H9 (cell line): Measurements from ENCODE around the gene PCARE. TPM values are rescaled to one million over a fixed set of nuclear protein-coding genes. Genes with fewer than 3 reads are reported as not detected.

Experiments used
- DNase-seq: peaks from one replicate; pipeline ENCODE4 v3.0.0-alpha.2; 2017
- H2AFZ ChIP-seq: one replicate; pipeline ENCODE4 v1.6.1; 2013; ENCODE audit warnings: mild to moderate bottlenecking, low read length, control low read depth, moderate library complexity
- H2AK5ac ChIP-seq: 2 replicates; pipeline ENCODE4 v1.6.1; 2013; ENCODE audit warnings: low read length, control low read depth, mixed read lengths; ENCODE audit not compliant: insufficient read length
- H2BK120ac ChIP-seq: one replicate; pipeline ENCODE4 v1.6.1; 2013; ENCODE audit warnings: low read depth, mild to moderate bottlenecking, low read length, control low read depth, inconsistent platforms; ENCODE audit not compliant: poor library complexity, severe bottlenecking
- H2BK12ac ChIP-seq: 2 replicates; pipeline ENCODE4 v1.6.1; 2013; ENCODE audit warnings: low read length, control low read depth, mixed read lengths, low read depth; ENCODE audit not compliant: insufficient read length
- H2BK15ac ChIP-seq: 2 replicates; pipeline ENCODE4 v1.6.1; 2013; ENCODE audit warnings: low read depth, low read length, control low read depth
- H2BK20ac ChIP-seq: one replicate; pipeline ENCODE4 v1.6.1; 2013; ENCODE audit warnings: low read depth, mild to moderate bottlenecking, low read length, control low read depth, inconsistent platforms; ENCODE audit not compliant: poor library complexity, severe bottlenecking
- H2BK5ac ChIP-seq: 2 replicates; pipeline ENCODE4 v1.6.1; 2013; ENCODE audit warnings: low read length, control low read depth, mixed read lengths; ENCODE audit not compliant: insufficient read length
- H3K14ac ChIP-seq: 2 replicates; pipeline ENCODE4 v1.6.1; 2013; ENCODE audit warnings: low read length, control low read depth; ENCODE audit not compliant: insufficient read depth
- H3K18ac ChIP-seq: 2 replicates; pipeline ENCODE4 v1.6.1; 2013; ENCODE audit warnings: low read depth, mild to moderate bottlenecking, mixed read lengths, low read length, control low read depth; ENCODE audit not compliant: insufficient read length
- H3K23ac ChIP-seq: 2 replicates; pipeline ENCODE4 v1.6.1; 2013; ENCODE audit warnings: low read length, control low read depth, mixed read lengths, low read depth; ENCODE audit not compliant: insufficient read length
- H3K23me2 ChIP-seq: 2 replicates; pipeline ENCODE4 v1.6.1; 2013; ENCODE audit warnings: low read depth, mild to moderate bottlenecking, mixed read lengths, low read length, control low read depth; ENCODE audit not compliant: insufficient read length, poor library complexity, severe bottlenecking
- H3K27ac ChIP-seq: 2 replicates; pipeline ENCODE4 v1.5.1; 2013; ENCODE audit warnings: low read length, control low read depth, mixed read lengths, low read depth; ENCODE audit not compliant: insufficient read length
- H3K27me3 ChIP-seq: 2 replicates; pipeline ENCODE4 v1.6.1; 2013; ENCODE audit warnings: low read length, control low read depth, inconsistent platforms; ENCODE audit not compliant: insufficient read depth
- H3K4ac ChIP-seq: 2 replicates; pipeline ENCODE4 v1.6.1; 2013; ENCODE audit warnings: low read depth, mild to moderate bottlenecking, control low read depth, inconsistent platforms, low read length, moderate library complexity
- H3K4me1 ChIP-seq: 2 replicates; pipeline ENCODE4 v1.6.1; 2013; ENCODE audit warnings: low read length, control low read depth, inconsistent platforms; ENCODE audit not compliant: insufficient read depth
- H3K4me2 ChIP-seq: 2 replicates; pipeline ENCODE4 v1.6.1; 2013; ENCODE audit warnings: low read length, control low read depth, mixed read lengths; ENCODE audit not compliant: insufficient read length, insufficient read depth
- H3K56ac ChIP-seq: 2 replicates; pipeline ENCODE4 v1.6.1; 2013; ENCODE audit warnings: low read depth, mild to moderate bottlenecking, mixed read lengths, low read length, control low read depth; ENCODE audit not compliant: insufficient read length
- H3K79me1 ChIP-seq: 2 replicates; pipeline ENCODE4 v1.6.1; 2013; ENCODE audit warnings: low read depth, mild to moderate bottlenecking, moderate library complexity, low read length, control low read depth, inconsistent platforms; ENCODE audit not compliant: insufficient read depth, poor library complexity, severe bottlenecking
- H3K79me2 ChIP-seq: 2 replicates; pipeline ENCODE4 v1.6.1; 2013; ENCODE audit warnings: low read length, control low read depth, inconsistent platforms; ENCODE audit not compliant: insufficient read depth
- H3K9ac ChIP-seq: 2 replicates; pipeline ENCODE4 v1.6.1; 2013; ENCODE audit warnings: low read length, control low read depth, mixed read lengths; ENCODE audit not compliant: insufficient read length; ENCODE audit errors: extremely low read depth
- H3K9me3 ChIP-seq: one replicate; pipeline ENCODE4 v1.6.1; 2013; ENCODE audit warnings: low read depth, low read length, inconsistent platforms; ENCODE audit not compliant: control insufficient read depth
- H3T11ph ChIP-seq: one replicate; pipeline ENCODE4 v1.6.1; 2013; ENCODE audit warnings: mild to moderate bottlenecking, low read length, control low read depth, inconsistent platforms
- H4K20me1 ChIP-seq: one replicate; pipeline ENCODE4 v1.6.1; 2013; ENCODE audit not compliant: control insufficient read depth, insufficient read length, insufficient read depth
- H4K5ac ChIP-seq: 2 replicates; pipeline ENCODE4 v1.6.1; 2013; ENCODE audit warnings: low read depth, mild to moderate bottlenecking, mixed read lengths, low read length, control low read depth; ENCODE audit not compliant: insufficient read length
- H4K8ac ChIP-seq: replicated peaks from 2 replicates; pipeline ENCODE4 v1.6.1; 2013; ENCODE audit warnings: low read length, control low read depth, mixed read lengths, low read depth; ENCODE audit not compliant: insufficient read length
- H4K91ac ChIP-seq: 2 replicates; pipeline ENCODE4 v1.6.1; 2013; ENCODE audit warnings: low read depth, mild to moderate bottlenecking, moderate library complexity, mixed read lengths, low read length, control low read depth; ENCODE audit not compliant: insufficient read length
- H3K27ac Mint-ChIP-seq, 3 experiments: 2 replicates in 2 of 3; 3 replicates in 1 of 3; pipeline ENCODE4 v1.8.0; 2020 to 2021; ENCODE audit warnings: mixed read lengths in 3 of 3, mild to moderate bottlenecking in 1 of 3, moderate library complexity in 1 of 3
- H3K27me3 Mint-ChIP-seq: 2 replicates; pipeline ENCODE4 v1.8.0; 2021; ENCODE audit warnings: low read depth, mild to moderate bottlenecking, moderate library complexity, mixed read lengths
- H3K36me3 Mint-ChIP-seq, 3 experiments: 2 replicates in 2 of 3; 3 replicates in 1 of 3; pipeline ENCODE4 v1.8.0; 2020 to 2021; ENCODE audit warnings: low read depth in 3 of 3, mixed read lengths in 3 of 3; ENCODE audit not compliant: insufficient read depth in 1 of 3
- H3K4me1 Mint-ChIP-seq, 2 experiments: 2 replicates each; pipeline ENCODE4 v1.8.0; 2020; ENCODE audit warnings: mixed read lengths in 2 of 2
- H3K4me3 Mint-ChIP-seq, 2 experiments: 2 replicates in 1 of 2; 3 replicates in 1 of 2; pipeline ENCODE4 v1.8.0; 2020 to 2021; ENCODE audit warnings: mild to moderate bottlenecking in 2 of 2, mixed read lengths in 2 of 2, moderate library complexity in 1 of 2
- H3K9me3 Mint-ChIP-seq, 2 experiments: 2 replicates in 1 of 2; 3 replicates in 1 of 2; pipeline ENCODE4 v1.8.0; 2020; ENCODE audit warnings: mild to moderate bottlenecking in 2 of 2, mixed read lengths in 2 of 2, moderate library complexity in 1 of 2
- WGBS: extraction: QIAGEN DNeasy Blood & Tissue Kit; methylation state at CpG from one replicate; pipeline ENCODE4 v1.1.7; 2013; ENCODE audit warnings: missing lambda C conversion rate, low lambda C conversion rate, mixed read lengths; ENCODE audit not compliant: insufficient read length; ENCODE audit errors: extremely low coverage; 5-methylcytosine and 5-hydroxymethylcytosine counted together
- total RNA-seq: library from RNA; stranded (reverse); gene quantifications from 2 replicates; pipeline ENCODE4 v1.2.1, GENCODE V29; 2021
- TF ChIP-seq, protein P1 (sequence below): fragments of 200-600 bp; sonication (generic); conservative IDR thresholded peaks from 3 replicates; pipeline ENCODE4 v1.8.0; 2021; ENCODE audit warnings: antibody characterized with exemption, mild to moderate bottlenecking

The PCARE gene
- total RNA-seq, 1 experiment from 2014 or later = not detected

DNA sequence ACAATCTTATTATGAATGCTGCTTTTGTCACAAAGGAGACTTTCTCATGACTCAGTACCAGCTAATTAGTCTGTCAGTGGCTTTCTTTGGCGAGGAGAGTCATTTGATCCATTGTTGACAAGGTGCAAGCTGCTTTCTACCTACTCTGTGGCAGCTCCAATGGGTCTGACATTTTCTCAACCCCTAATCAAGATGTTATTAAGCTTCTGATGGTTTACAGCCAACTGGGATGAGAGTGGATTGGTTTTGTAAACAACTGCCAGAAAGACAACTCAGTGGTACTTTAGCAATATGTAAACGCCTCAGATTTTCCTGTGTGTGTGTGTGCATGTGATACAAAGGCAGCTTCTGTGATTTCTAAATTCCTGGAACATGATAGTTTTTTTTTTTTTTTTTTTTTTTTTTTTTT, 32.7 kb upstream of the PCARE start:
- no CpG with 5 or more reads among the region's 2 CpGs for WGBS
- Histone ChIP-seq H3T11ph (no peak overlapping the region), H3K23ac (no peak overlapping the region)

More for the DNA sequence above, 32.7 kb upstream of the PCARE start:
- no peak overlapping the region for H4K91ac ChIP-seq
- DNase-seq = no peak
- no peak overlapping the region for H2BK12ac ChIP-seq
- H3K36me3 Mint-ChIP-seq = no peaks in the 10 kb centered on the region
- no peak overlapping the region for H3K9ac ChIP-seq
- peaks cover 20% of the 10 kb centered on the region for H3K27me3 Mint-ChIP-seq
- no peak overlapping the region for H3K56ac ChIP-seq
- H3K9me3 ChIP-seq = no peaks in the 10 kb centered on the region
- no peak overlapping the region for H2BK120ac ChIP-seq
- TF ChIP-seq, protein P1, sequence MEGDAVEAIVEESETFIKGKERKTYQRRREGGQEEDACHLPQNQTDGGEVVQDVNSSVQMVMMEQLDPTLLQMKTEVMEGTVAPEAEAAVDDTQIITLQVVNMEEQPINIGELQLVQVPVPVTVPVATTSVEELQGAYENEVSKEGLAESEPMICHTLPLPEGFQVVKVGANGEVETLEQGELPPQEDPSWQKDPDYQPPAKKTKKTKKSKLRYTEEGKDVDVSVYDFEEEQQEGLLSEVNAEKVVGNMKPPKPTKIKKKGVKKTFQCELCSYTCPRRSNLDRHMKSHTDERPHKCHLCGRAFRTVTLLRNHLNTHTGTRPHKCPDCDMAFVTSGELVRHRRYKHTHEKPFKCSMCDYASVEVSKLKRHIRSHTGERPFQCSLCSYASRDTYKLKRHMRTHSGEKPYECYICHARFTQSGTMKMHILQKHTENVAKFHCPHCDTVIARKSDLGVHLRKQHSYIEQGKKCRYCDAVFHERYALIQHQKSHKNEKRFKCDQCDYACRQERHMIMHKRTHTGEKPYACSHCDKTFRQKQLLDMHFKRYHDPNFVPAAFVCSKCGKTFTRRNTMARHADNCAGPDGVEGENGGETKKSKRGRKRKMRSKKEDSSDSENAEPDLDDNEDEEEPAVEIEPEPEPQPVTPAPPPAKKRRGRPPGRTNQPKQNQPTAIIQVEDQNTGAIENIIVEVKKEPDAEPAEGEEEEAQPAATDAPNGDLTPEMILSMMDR = no peak
- no peak overlapping the region for H4K8ac ChIP-seq
- H3K27ac Mint-ChIP-seq = no peak overlapping the region
- H3K79me1 ChIP-seq = no peaks in the 10 kb centered on the region
- H4K5ac ChIP-seq = no peak overlapping the region
- no peaks in the 10 kb centered on the region for H3K23me2 ChIP-seq
- no peak overlapping the region for H3K18ac ChIP-seq
- H2BK5ac ChIP-seq = no peak overlapping the region
- no peak overlapping the region for H2AK5ac ChIP-seq
- H3K27me3 ChIP-seq = no peaks in the 10 kb centered on the region
- no peak overlapping the region for H3K27ac ChIP-seq
- H3K14ac ChIP-seq = no peak overlapping the region
- H3K4me3 Mint-ChIP-seq = no peak overlapping the region
- no peak overlapping the region for H3K4me2 ChIP-seq
- no peak overlapping the region for H2BK15ac ChIP-seq
- H3K4ac ChIP-seq = no peak overlapping the region
- H3K4me1 Mint-ChIP-seq = no peaks in the 10 kb centered on the region
- no peaks in the 10 kb centered on the region for H3K4me1 ChIP-seq
- H2BK20ac ChIP-seq = no peak overlapping the region
- H3K79me2 ChIP-seq = no peaks in the 10 kb centered on the region
- no peaks in the 10 kb centered on the region for H4K20me1 ChIP-seq
- H3K9me3 Mint-ChIP-seq = no peaks in the 10 kb centered on the region
- H2AFZ ChIP-seq = no peak overlapping the region
